ENCODE results near the gene ABLIM2. TPM values are rescaled to one million over a fixed set of nuclear protein-coding genes. Genes with fewer than 3 reads are reported as not detected.

The ABLIM2 gene
- total and polyA plus RNA-seq, 2 of the 8 experiments (the other 6 are each of a cell fraction or from before 2014, with no cell fraction given) = 2.8 to 3.0 TPM

DNA sequence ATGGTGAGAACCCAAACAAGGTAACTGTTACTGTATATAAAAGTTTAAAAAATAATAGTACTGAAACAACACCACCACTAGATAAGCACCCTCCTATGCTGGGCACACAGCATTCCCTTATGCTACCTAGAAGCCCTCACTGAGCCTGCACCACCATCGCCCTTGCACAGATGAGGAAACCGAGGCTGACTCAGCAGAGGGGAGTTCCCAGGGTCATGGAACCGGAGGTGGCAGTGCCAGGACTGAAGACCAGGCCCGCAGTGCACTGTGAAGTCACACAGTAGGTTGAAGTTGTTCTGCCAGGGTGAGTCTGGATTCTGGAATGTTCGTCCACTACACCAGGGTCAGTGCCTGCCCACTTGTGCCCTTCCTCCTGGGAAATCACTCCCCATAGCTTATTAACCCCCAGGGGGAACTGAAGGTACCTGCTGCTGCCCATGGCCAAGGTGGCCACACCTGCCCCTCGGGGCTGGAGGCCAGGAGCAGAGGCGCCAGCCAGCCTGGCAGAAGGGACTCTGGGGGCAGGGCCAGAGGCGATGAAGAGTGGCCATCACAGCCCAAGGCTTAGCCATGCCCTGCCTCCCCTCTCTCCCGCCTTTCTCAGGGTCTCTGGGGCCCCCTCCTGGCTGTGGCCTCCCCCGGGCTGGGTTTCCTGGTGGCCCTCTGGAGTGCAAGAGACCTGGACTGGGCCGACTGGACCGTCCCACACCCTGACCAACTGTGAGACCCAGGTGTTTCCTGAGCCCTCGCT is 15.1 kb upstream of the ABLIM2 start:
- Histone ChIP-seq H3K79me2 (ENCODE audit: control insufficient read depth in 1 of 2, insufficient read depth in 2 of 2, low read length in 2 of 2) (no peaks in the 10 kb centered on the region), H3K9ac (replicated peaks in 1 of 4; ENCODE audit: extremely low read depth in 1 of 4, low read depth in 3 of 4, low read length in 3 of 4) (no peak overlapping the region), H3K27ac (ENCODE audit: low read depth, low read length) (no peak overlapping the region), H2BK15ac (ENCODE audit: low read length) (no peak overlapping the region), H3K36me3 (ENCODE audit: control insufficient read depth in 2 of 4, insufficient read depth in 4 of 4, low read length in 3 of 4) (no peaks in the 10 kb centered on the region), H3K4me2 (ENCODE audit: insufficient read depth in 1 of 2, low read depth in 2 of 2, low read length in 2 of 2) (no peak overlapping the region), H2AK5ac (ENCODE audit: low read depth, low read length) (no peak overlapping the region), H2AFZ (ENCODE audit: low read length) (no peak overlapping the region), H3K18ac (ENCODE audit: extremely low read depth, low read length) (no peak overlapping the region), H3K27me3 (replicated peaks in 1 of 4; ENCODE audit: control insufficient read depth in 3 of 4, extremely low read depth in 1 of 4, insufficient read depth in 3 of 4, low read length in 3 of 4) (no peaks in the 10 kb centered on the region), H3K79me1 (ENCODE audit: low read depth, low read length) (no peaks in the 10 kb centered on the region), H3K23ac (ENCODE audit: insufficient read length) (no peak overlapping the region), H3K4ac (replicated peaks; ENCODE audit: insufficient read length, low read depth, low read length) (no peak overlapping the region), H4K5ac (ENCODE audit: insufficient read length, low read depth, low read length) (no peak overlapping the region), H3K56ac (replicated peaks; ENCODE audit: insufficient read length, low read depth, low read length) (no peak overlapping the region), H4K20me1 (replicated peaks in 1 of 2; ENCODE audit: control insufficient read depth in 1 of 2, insufficient read depth in 2 of 2, low read length in 2 of 2) (no peaks in the 10 kb centered on the region), H2BK120ac (replicated peaks; ENCODE audit: low read depth, low read length) (no peak overlapping the region), H3K4me3 (ENCODE audit: extremely low read depth in 1 of 4, insufficient read depth in 2 of 4, low read depth in 3 of 4, low read length in 4 of 4) (no peak overlapping the region), H4K8ac (ENCODE audit: extremely low read depth, insufficient read depth, low read length) (no peak overlapping the region), H3K4me1 (replicated peaks in 1 of 4; ENCODE audit: control insufficient read depth in 3 of 4, insufficient read depth in 4 of 4, low read length in 3 of 4) (no peaks in the 10 kb centered on the region), H2BK20ac (ENCODE audit: low read length) (no peak overlapping the region), H3K23me2 (ENCODE audit: low read depth, low read length) (no peaks in the 10 kb centered on the region), H2BK12ac (ENCODE audit: low read depth, low read length) (no peak overlapping the region), H2BK5ac (ENCODE audit: low read depth, low read length) (no peak overlapping the region), H3K14ac (ENCODE audit: insufficient read length) (no peak overlapping the region), H4K91ac (replicated peaks; ENCODE audit: insufficient read length, low read length) (no peak overlapping the region), H3K9me3 (ENCODE audit: insufficient read depth in 2 of 2, low read depth in 1 of 2, low read length in 1 of 2) (peaks cover 4% of the 10 kb centered on the region in 2 experiments)
- no peak for FAIRE-seq
- CTCF ChIA-PET (ENCODE audit: partially characterized antibody) = interaction anchor here (0.6 to 7.2 kb wide), 10 partner anchors 14 to 253 kb away, joined by 3 to 68 read pairs (median 3); no protein-coding TSS in a partner anchor
- POLR2A ChIA-PET (ENCODE audit: partially characterized antibody) = no interaction called here
- 83% methylated on average over 12 of the region's 13 CpGs; no CpG with 5 or more reads in 1 of the 2 experiments for WGBS, 2 experiments (ENCODE audit: extremely low coverage in 1 of 2, insufficient coverage in 1 of 2, insufficient read length in 1 of 2, insufficient replicate concordance in 2 of 2, low coverage in 1 of 2, low lambda C conversion rate in 2 of 2, missing lambda C conversion rate in 1 of 2)
- no peak for DNase-seq (ENCODE audit: low read depth in 1 of 2, low spot score in 2 of 2)
- TF ChIP-seq, protein P1, sequence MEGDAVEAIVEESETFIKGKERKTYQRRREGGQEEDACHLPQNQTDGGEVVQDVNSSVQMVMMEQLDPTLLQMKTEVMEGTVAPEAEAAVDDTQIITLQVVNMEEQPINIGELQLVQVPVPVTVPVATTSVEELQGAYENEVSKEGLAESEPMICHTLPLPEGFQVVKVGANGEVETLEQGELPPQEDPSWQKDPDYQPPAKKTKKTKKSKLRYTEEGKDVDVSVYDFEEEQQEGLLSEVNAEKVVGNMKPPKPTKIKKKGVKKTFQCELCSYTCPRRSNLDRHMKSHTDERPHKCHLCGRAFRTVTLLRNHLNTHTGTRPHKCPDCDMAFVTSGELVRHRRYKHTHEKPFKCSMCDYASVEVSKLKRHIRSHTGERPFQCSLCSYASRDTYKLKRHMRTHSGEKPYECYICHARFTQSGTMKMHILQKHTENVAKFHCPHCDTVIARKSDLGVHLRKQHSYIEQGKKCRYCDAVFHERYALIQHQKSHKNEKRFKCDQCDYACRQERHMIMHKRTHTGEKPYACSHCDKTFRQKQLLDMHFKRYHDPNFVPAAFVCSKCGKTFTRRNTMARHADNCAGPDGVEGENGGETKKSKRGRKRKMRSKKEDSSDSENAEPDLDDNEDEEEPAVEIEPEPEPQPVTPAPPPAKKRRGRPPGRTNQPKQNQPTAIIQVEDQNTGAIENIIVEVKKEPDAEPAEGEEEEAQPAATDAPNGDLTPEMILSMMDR (IDR thresholded peaks at IDR 0.05; ENCODE audit: control extremely low read depth in 1 of 3, insufficient read depth in 1 of 3, low read depth in 1 of 3, low read length in 3 of 3) = peak in 1 of 3 experiments; percentile 29; a peak in 2 of 4 replicates
- TF ChIP-seq MAFK (IDR thresholded peaks at IDR 0.05; ENCODE audit: low read depth, low read length) = no peak
- no peak for TF ChIP-seq SP2 (IDR thresholded peaks at IDR 0.05; ENCODE audit: low read length)
- TF ChIP-seq RAD21 (IDR thresholded peaks at IDR 0.05 in 1 of 2, conservative IDR thresholded peaks at IDR 0.05 in 1 of 2; ENCODE audit: low read depth in 2 of 2, low read length in 2 of 2) = peak; percentile 37 to 50

Measured in H1 (cell line).